OCI-LY7 (cell line): ENCODE measurements around the gene LYRM4.

Experiments used
- EZH2phosphoT487 ChIP-seq: fragments of 200-600 bp; sonication (generic); IDR thresholded peaks from 2 replicates; pipeline ENCODE4 v1.6.1; 2018; ENCODE audit warnings: low read depth, borderline replicate concordance, mild to moderate bottlenecking, mixed run types, antibody characterized with exemption, low read length, moderate library complexity, mixed read lengths
- TF ChIP-seq, protein P1 (sequence below): fragments of 200-600 bp; sonication (generic); conservative IDR thresholded peaks from 2 replicates; pipeline ENCODE4 v1.5.1; 2014; ENCODE audit warnings: mild to moderate bottlenecking, antibody characterized with exemption, low read length, moderate library complexity, mixed read lengths

GRCh38 chr6:5308066-5308465 lies 47.3 kb upstream of the LYRM4 start:
- TF ChIP-seq, protein P1, sequence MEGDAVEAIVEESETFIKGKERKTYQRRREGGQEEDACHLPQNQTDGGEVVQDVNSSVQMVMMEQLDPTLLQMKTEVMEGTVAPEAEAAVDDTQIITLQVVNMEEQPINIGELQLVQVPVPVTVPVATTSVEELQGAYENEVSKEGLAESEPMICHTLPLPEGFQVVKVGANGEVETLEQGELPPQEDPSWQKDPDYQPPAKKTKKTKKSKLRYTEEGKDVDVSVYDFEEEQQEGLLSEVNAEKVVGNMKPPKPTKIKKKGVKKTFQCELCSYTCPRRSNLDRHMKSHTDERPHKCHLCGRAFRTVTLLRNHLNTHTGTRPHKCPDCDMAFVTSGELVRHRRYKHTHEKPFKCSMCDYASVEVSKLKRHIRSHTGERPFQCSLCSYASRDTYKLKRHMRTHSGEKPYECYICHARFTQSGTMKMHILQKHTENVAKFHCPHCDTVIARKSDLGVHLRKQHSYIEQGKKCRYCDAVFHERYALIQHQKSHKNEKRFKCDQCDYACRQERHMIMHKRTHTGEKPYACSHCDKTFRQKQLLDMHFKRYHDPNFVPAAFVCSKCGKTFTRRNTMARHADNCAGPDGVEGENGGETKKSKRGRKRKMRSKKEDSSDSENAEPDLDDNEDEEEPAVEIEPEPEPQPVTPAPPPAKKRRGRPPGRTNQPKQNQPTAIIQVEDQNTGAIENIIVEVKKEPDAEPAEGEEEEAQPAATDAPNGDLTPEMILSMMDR: no peak
- no peak for TF ChIP-seq EZH2phosphoT487
